ENCODE measurements around the gene CDK5R1.

The CDK5R1 gene

GRCh38 chr17:32471652-32472051 is 15.1 kb upstream of the CDK5R1 start:
- no peak for DNase-seq

DNA sequence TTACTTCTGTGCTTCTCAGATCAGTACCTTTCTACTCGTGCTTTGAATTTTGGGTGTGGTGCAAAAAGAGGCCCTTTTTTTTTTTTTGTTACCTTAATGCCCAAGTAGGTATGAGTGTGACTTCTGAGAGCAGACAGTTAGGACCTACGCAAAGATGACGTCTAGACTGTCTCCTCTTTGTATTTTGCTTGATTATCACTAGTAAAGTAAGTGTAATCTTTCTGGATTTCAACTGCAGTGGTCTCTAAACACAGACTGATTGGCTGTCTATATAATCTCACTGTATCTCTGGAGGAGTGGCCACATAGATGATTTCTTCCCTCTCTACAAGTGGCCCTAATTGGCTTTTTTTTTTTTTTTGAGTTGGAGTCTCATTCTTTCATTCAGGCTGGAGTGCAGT is 11.5 kb upstream of the CDK5R1 start:
- no peak for DNase-seq

- no peak for DNase-seq
Observed at GRCh38 chr17:32477220-32477619, 9.6 kb upstream of the CDK5R1 start.

DNA sequence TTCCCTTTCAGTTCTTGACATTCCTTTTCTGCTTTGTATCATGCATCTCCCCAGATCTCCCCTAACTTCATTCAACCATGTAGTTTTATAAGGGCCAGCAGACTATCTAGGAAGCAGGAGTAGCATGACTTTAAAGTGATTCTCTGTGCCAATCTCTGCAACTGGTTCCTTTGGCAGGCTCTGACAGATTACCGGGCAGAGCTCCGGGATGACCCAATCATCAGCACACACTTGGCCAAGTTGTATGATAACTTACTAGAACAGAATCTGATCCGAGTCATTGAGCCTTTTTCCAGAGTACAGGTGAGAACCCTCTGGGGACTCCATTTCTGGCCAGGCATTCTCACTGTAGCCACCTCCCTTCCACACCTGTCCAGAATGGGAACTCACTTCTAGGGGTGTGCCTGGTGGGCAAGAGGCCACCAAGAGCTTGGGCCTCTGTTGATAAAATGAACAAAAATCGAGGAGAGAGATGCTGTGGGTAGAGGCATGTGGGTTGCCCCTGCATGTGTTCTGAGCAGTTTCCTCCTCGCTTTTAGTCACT is 7.6 kb upstream of the CDK5R1 start:
- no peak for DNase-seq

DNA sequence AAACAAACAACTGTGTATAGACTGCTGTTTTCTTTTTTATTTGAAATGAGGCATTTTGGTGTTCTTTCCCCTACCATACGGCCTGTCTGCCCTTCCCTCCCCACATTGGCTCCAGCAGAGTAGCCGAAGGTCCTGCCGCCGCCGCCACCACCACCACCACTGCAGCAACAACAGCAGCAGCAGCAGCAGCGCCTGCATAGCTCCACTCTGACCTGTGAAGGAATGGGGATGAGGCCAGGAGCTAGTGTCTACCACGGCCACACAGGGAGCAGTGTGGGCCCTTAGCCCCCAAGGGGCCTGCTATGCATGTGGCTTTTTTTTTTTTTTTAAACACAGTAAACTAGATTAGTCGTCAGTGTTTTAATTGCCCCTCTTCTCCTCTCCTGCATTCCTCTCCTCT is 5.6 kb upstream of the CDK5R1 start:
- no peak for DNase-seq

DNA sequence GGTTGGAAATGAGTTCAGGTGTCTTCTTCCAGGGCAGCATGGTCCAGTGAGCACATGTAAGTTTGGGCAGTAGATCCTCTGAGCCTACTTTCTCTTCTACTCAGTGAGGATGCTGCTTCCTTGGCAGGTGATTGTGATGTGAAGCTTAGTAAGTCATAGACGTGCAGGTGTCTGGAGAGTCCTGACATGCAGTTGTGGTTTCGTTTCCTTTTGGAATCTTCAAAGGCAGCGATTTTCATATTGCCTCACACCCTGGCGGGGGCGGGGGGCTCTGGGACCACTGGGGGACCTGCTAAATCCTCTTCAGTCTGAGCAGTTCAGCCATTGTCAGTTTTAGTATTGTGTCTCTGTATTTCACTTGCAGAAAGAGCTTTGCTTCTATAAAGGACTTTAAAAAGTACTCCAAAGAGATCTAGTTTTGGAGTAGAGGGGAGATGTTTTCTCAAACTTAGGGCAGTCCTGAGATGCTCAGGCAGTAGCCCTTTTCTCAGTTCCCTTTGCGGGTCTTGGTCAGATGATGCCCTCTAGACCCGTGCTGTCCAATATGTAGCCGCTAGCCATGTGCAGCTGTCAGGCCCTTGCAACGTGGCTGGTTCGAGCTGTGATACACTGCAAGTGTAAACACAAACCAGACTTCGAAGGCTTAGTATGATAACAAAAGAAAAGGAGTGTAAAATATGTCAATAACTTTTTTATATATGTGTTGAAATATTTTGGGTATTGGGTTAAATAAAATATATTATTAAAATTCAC is 4.0 kb upstream of the CDK5R1 start:
- no peak for DNase-seq

DNA sequence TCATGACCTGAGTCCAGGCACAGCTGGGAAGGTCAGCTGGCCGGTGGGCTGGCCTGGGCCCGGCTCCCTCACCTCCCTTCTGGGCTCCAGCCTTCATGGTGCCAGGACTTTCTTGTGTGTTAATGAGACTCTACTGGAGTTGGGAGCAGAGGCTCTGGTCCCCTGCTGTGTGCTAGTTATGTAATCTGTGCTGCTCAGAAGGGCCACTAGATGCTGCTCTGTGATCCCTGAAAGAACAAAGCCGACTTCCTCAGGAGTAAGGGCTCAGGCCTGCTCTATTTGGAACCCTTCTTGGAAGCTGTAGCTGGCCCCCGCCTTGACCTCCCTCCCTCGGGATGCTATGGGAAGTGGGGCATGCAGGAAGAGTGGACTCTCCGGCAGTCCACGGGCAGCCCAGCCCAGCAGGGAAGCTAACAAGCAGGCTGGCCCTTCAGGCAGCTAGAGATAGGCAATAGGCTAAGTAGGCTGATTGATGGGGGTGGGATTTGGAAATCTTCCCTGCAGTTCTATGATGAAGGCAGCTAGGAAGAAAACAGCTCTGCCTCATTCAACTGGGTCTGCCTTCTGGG is 3.3 kb upstream of the CDK5R1 start:
- peak; percentile 69 for DNase-seq

GRCh38 chr17:32484041-32484461 is 2.7 kb upstream of the CDK5R1 start:
- DNase-seq: no peak

- DNase-seq: no peak
Observed at GRCh38 chr17:32484628-32485027, 2.2 kb upstream of the CDK5R1 start.

DNA sequence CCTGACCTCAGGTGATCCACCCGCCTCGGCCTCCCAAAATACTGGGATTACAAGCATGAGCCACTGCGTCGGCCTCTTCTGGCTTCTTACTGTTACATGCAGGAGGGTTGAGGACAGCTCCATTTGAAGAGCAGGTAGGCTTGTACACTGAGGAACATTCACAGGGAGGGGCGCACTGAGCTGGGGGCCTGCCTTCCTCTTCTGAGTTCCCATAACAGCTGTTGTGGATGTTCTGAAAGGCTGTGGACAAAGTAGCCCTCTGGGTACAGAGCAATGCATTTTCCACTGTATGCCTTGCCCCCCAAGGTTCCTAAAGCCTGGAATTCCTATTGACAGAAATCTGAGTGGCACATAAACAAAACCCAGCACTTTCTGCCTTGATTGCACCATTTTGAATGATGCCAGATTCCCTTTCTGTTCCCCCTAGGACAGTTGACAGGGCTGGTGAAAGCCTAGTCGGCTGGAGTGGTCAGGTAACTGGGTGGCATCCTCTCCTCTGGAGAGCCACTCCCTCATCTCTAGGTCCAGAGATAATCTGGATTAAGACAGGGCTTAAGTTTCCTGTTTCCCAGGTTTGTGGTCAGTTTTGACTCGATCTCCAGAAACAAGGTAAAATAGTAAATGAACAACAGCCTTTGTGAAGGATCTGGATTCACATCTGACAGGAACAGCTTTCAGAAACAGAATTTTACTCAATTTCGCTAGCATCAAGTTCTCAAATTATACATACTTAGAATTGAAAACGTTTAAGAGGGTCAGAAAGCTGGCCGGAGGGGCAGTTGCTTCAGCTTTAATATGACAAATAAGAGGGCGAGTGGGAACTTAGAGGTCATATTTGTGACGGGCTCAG is 1.3 kb upstream of the CDK5R1 start:
- DNase-seq: no peak

DNA sequence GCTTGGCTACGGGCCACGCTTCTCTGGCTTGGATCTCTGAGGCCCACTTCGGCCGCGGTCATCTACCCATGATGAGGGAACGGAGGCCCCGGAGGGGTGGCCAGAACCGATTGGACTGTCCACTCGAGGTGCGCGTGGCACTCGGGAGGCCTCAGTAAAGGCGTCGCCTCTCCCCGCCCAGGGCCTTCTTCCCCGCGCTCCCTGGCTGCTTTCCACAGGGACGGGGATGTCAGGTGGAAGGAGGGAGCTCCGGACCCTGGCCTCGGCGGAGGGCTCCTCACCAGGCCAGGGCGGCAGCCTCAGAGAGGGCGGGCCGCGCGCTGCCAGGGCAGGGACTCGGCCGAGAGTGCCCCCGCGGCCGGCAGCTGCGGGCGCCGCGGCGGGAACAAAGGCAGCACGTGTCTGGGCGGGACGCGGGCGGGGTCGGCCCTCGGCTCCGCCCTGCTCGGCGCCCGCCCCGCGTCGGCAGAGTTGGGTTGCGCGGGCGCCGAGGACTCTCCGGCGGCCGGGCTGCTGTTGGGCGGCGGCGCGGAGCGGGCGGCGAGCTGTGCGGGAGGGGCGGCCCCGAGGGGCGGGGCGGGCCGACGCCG is 587 bp upstream of the CDK5R1 start:
- DNase-seq: peak; percentile 69

DNA sequence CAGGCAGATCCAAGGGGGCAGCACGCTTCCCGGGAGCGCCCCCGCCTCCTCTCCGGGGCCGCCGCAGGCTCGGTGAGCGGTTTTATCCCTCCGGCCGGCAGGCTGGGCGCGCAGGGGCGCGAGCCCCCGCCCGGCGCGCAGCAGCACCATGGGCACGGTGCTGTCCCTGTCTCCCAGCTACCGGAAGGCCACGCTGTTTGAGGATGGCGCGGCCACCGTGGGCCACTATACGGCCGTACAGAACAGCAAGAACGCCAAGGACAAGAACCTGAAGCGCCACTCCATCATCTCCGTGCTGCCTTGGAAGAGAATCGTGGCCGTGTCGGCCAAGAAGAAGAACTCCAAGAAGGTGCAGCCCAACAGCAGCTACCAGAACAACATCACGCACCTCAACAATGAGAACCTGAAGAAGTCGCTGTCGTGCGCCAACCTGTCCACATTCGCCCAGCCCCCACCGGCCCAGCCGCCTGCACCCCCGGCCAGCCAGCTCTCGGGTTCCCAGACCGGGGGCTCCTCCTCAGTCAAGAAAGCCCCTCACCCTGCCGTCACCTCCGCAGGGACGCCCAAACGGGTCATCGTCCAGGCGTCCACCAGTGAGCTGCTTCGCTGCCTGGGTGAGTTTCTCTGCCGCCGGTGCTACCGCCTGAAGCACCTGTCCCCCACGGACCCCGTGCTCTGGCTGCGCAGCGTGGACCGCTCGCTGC is 832 bp downstream of the CDK5R1 start:
- peak; percentile 10 for DNase-seq

GRCh38 chr17:32488177-32488542 is 1.4 kb downstream of the CDK5R1 start:
- no peak for DNase-seq

- DNase-seq: no peak
Observed at GRCh38 chr17:32488604-32489180, 1.9 kb downstream of the CDK5R1 start.

GRCh38 chr17:32489320-32490100 is 2.7 kb downstream of the CDK5R1 start:
- no peak for DNase-seq

DNA sequence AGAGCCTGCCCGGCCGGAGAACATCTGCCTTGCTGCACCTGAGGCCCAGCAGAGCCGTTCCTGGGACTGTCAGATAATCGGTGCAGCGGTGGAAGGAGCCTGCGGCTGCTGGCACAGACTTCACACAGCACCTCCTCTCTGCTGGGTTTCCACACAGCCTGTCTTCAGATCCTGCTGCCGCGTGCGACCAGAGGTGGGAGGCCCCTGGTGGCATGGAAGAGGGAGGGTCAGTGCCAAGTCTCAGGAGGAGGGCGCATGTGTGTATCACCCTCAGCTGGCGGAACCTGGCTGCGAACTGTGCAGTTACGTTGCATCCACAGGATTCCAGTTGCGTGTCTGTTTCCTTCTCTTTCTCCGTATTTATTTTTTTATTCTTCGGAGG is 3.3 kb downstream of the CDK5R1 start:
- DNase-seq: no peak

GRCh38 chr17:32491371-32492263 is 4.8 kb downstream of the CDK5R1 start:
- DNase-seq: no peak

DNA sequence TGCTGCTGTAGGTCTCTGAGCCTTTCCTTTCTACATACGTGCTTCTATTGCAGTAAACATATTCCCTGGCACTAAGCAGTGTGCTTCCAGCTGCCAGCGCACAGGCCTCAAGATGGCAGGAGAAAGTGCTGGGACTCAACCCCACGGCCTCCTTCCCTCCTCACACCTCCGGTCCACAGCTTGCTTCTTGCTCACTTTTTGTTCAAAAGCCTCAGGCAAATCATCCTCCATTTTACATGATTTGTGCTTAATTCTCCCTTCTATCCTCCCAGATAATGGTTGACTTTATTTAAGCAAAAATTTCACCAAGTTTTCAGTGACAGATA is 5.4 kb downstream of the CDK5R1 start:
- DNase-seq: no peak

DNA sequence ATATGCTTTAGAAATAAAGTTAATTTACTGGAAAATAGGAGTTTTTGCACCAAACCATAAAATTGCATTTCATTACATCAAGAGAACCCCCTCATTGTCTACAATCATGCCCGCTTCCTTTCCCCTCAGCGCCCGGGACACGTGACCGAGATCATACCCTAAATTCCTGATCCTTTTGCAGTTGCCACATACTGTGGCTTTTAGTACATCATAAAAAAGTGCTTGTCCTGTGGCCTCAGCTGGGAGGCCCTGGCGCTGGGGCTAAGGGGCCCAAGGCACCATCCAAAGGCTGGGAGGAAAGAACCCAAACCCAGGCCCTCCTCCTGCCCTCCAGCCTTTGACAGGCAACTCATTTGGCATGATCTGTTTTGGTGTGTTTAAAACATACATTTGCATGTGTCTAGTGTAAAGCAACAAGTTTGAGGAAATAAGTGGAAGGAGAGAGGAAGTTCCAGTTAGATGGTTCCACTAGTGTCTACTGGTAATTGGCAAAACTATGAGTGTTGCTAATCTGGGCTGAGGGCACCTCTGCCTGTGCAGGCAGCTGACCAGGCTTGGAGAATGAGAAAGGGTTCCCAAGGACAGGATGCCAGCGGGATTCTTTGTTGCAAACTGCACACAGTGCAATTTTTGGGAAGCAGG is 6.0 kb downstream of the CDK5R1 start:
- DNase-seq: no peak

- no peak for DNase-seq
Observed at GRCh38 chr17:32493571-32493970, 6.8 kb downstream of the CDK5R1 start.
